HepG2 (cell line): ENCODE results near the gene MEI1. TPM values are rescaled to one million over a fixed set of nuclear protein-coding genes. Genes with fewer than 3 reads are reported as not detected.
A peak's percentile ranks its signal among the peaks of the same experiment; 100 is the strongest.

Experiments used
- ATF7 ChIP-seq, 2 experiments: fragments of 450-650 bp in 1 of 2; sonication (generic) in 1 of 2; formaldehyde crosslinking in 1 of 2; IDR thresholded peaks; 2 replicates each; pipeline versions ENCODE4 v1.4.0 to v1.6.1; 2016 to 2020; ENCODE audit warnings: antibody characterized with exemption in 1 of 2, mild to moderate bottlenecking in 1 of 2, missing genetic modification reagents in 1 of 2
- MEIS2 ChIP-seq: sonication (generic); formaldehyde crosslinking; IDR thresholded peaks from 2 replicates; pipeline ENCODE4 v1.9.0; 2021; ENCODE audit warnings: mild to moderate bottlenecking, missing genetic modification reagents
- SP1 ChIP-seq, 2 experiments: fragments of 450-650 bp in 1 of 2; sonication (generic) in 1 of 2; formaldehyde crosslinking in 1 of 2; IDR thresholded peaks; 2 replicates each; pipeline versions ENCODE4 v1.4.0 to v1.6.1; 2016 to 2020; ENCODE audit warnings: missing genetic modification reagents in 1 of 2
- SP2 ChIP-seq: sonication (generic); formaldehyde crosslinking; IDR thresholded peaks from 2 replicates; pipeline ENCODE4 v1.5.1; 2020; ENCODE audit warnings: mild to moderate bottlenecking, missing genetic modification reagents
- TIGD3 ChIP-seq: sonication (generic); formaldehyde crosslinking; IDR thresholded peaks from 2 replicates; pipeline ENCODE4 v1.5.1; 2020; ENCODE audit warnings: mild to moderate bottlenecking, missing genetic modification reagents, borderline replicate concordance
- ZNF572 ChIP-seq: sonication (generic); formaldehyde crosslinking; IDR thresholded peaks from 2 replicates; pipeline ENCODE4 v1.5.1; 2020; ENCODE audit warnings: mild to moderate bottlenecking, missing genetic modification reagents
- ZNF629 ChIP-seq: sonication (generic); formaldehyde crosslinking; conservative IDR thresholded peaks from 2 replicates; pipeline ENCODE4 v1.5.0; 2020; ENCODE audit warnings: missing genetic modification reagents
- polyA plus RNA-seq, 8 experiments: library from polyadenylated mRNA; depleted of rRNA in 3 of 8; stranded (reverse) in 7 of 8; unstranded in 1 of 8; fragments of >200 nt; fragmentation: Illumina TruSeq in 4 of 8; extraction: Trizol in 4 of 8; gene quantifications; 2 replicates each; pipeline versions ENCODE4 v1.2.1 to v1.2.3, GENCODE V29; 2011 to 2016; ENCODE audit warnings: low read depth in 4 of 8, missing spikeins in 1 of 8, mixed read lengths in 1 of 8; ENCODE audit not compliant: insufficient read depth in 1 of 8
- total RNA-seq, 5 experiments: library from RNA; depleted of rRNA; stranded (reverse); fragments of >200 nt; fragmentation: Illumina TruSeq; extraction: Trizol; gene quantifications; 2 replicates each; pipeline ENCODE4 v1.2.3, GENCODE V29; 2016; ENCODE audit warnings: low read depth in 1 of 5
- TF ChIP-seq, protein P1 (sequence below): IDR thresholded peaks from 2 replicates; pipeline ENCODE4 v1.6.1; 2016; ENCODE audit warnings: low read depth, missing genetic modification reagents, missing compliant biosample characterization
- TF ChIP-seq, protein P2 (sequence below): sonication (generic); formaldehyde crosslinking; IDR thresholded peaks from 2 replicates; pipeline ENCODE4 v1.4.0; 2020; ENCODE audit warnings: missing genetic modification reagents, low read depth, mild to moderate bottlenecking, borderline replicate concordance
- TF ChIP-seq, protein P3 (sequence below), 2 experiments: sonication (generic) in 1 of 2; formaldehyde crosslinking in 1 of 2; IDR thresholded peaks; 2 replicates each; pipeline versions ENCODE4 v1.6.1 to v1.9.0; 2014 to 2022; ENCODE audit warnings: antibody characterized with exemption in 1 of 2, borderline replicate concordance in 1 of 2, inconsistent platforms in 1 of 2, low read depth in 1 of 2, missing genetic modification reagents in 1 of 2

MEI1 gene
- total and polyA plus RNA-seq, 2 of the 13 experiments (the other 11 are each of a cell fraction or from before 2014, with no cell fraction given): 0.75 to 1.9 TPM

DNA sequence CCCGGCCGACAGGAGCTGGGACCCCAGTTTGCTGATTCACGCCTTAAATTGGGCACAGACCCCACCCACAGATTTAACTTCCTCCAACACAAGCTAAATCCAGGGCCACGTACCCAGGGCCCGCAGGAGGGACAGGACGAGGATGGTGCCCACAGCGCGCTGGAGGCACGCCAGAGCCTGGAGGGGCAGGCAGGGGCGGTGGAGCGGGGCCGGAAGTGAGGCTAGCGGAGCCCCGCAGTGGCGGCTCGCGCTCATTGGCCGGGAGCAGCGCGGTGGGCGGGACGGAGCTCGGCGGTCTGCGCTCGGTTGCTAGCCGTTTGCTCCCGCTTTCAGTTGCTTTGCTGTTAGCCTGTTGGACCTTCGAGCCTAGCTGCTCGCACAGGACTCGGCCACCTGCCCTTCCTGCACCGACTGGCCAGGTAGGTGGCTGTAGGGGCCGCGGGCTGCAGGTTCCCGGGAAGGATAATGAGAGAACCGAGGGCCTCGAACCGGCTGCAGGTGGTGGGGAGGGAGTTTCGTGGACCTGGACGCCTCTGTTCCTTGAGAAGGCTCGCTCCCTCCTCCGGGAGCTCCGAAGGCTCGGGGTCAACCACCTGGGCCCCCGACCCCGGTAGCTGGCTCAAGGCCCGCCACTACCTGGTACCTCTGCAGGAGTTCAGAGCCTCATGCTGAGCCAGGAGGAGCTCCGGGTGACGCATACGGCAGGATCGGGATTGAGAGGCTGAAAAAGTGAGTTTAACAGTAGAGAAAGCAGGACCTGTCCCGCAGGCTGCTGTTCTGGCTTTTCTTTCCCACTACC is 101.2 kb downstream of the MEI1 start, which contains the start of gene CCDC134 (continued):
- TF ChIP-seq, protein P1, sequence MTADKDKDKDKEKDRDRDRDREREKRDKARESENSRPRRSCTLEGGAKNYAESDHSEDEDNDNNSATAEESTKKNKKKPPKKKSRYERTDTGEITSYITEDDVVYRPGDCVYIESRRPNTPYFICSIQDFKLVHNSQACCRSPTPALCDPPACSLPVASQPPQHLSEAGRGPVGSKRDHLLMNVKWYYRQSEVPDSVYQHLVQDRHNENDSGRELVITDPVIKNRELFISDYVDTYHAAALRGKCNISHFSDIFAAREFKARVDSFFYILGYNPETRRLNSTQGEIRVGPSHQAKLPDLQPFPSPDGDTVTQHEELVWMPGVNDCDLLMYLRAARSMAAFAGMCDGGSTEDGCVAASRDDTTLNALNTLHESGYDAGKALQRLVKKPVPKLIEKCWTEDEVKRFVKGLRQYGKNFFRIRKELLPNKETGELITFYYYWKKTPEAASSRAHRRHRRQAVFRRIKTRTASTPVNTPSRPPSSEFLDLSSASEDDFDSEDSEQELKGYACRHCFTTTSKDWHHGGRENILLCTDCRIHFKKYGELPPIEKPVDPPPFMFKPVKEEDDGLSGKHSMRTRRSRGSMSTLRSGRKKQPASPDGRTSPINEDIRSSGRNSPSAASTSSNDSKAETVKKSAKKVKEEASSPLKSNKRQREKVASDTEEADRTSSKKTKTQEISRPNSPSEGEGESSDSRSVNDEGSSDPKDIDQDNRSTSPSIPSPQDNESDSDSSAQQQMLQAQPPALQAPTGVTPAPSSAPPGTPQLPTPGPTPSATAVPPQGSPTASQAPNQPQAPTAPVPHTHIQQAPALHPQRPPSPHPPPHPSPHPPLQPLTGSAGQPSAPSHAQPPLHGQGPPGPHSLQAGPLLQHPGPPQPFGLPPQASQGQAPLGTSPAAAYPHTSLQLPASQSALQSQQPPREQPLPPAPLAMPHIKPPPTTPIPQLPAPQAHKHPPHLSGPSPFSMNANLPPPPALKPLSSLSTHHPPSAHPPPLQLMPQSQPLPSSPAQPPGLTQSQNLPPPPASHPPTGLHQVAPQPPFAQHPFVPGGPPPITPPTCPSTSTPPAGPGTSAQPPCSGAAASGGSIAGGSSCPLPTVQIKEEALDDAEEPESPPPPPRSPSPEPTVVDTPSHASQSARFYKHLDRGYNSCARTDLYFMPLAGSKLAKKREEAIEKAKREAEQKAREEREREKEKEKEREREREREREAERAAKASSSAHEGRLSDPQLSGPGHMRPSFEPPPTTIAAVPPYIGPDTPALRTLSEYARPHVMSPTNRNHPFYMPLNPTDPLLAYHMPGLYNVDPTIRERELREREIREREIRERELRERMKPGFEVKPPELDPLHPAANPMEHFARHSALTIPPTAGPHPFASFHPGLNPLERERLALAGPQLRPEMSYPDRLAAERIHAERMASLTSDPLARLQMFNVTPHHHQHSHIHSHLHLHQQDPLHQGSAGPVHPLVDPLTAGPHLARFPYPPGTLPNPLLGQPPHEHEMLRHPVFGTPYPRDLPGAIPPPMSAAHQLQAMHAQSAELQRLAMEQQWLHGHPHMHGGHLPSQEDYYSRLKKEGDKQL (CRISPR knock-in tag): 0 out of 2 replicates have a peak, but pooled peaks have one; percentile 19
- TF ChIP-seq SP2 (CRISPR knock-in tag) (peak; percentile 95), ZNF629 (CRISPR knock-in tag) (0 out of 2 replicates have a peak, but pooled peaks have one; percentile 12), SP1 (IDR thresholded peaks at IDR 0.05) (no peak), SP1 (CRISPR knock-in tag; IDR thresholded peaks at IDR 0.05) (peak; percentile 63; the same call in 1 of the 2 replicates), ZNF572 (CRISPR knock-in tag) (0 out of 2 replicates have a peak, but pooled peaks have one; percentile 37), MEIS2 (CRISPR knock-in tag) (0 out of 2 replicates have a peak, but pooled peaks have one; percentile 26), TIGD3 (CRISPR knock-in tag) (peak; percentile 50; the same call in 1 of the 2 replicates), ATF7 (IDR thresholded peaks at IDR 0.05) (no peak), ATF7 (CRISPR knock-in tag; IDR thresholded peaks at IDR 0.05) (peak; percentile 69; the same call in 1 of the 2 replicates)
- TF ChIP-seq, protein P2, sequence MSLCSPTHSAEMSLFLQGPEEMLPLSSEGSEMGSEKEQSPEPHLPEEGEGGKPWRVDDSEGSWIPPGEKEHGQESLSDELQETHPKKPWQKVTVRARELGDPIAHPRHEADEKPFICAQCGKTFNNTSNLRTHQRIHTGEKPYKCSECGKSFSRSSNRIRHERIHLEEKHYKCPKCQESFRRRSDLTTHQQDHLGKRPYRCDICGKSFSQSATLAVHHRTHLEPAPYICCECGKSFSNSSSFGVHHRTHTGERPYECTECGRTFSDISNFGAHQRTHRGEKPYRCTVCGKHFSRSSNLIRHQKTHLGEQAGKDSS (CRISPR knock-in tag): peak; percentile 75; the same call in 1 of the 2 replicates
- TF ChIP-seq, protein P3, sequence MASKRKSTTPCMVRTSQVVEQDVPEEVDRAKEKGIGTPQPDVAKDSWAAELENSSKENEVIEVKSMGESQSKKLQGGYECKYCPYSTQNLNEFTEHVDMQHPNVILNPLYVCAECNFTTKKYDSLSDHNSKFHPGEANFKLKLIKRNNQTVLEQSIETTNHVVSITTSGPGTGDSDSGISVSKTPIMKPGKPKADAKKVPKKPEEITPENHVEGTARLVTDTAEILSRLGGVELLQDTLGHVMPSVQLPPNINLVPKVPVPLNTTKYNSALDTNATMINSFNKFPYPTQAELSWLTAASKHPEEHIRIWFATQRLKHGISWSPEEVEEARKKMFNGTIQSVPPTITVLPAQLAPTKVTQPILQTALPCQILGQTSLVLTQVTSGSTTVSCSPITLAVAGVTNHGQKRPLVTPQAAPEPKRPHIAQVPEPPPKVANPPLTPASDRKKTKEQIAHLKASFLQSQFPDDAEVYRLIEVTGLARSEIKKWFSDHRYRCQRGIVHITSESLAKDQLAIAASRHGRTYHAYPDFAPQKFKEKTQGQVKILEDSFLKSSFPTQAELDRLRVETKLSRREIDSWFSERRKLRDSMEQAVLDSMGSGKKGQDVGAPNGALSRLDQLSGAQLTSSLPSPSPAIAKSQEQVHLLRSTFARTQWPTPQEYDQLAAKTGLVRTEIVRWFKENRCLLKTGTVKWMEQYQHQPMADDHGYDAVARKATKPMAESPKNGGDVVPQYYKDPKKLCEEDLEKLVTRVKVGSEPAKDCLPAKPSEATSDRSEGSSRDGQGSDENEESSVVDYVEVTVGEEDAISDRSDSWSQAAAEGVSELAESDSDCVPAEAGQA (IDR thresholded peaks at IDR 0.05; ENCODE audit: low read depth): no peak
- TF ChIP-seq, protein P3 (CRISPR knock-in tag; IDR thresholded peaks at IDR 0.05; ENCODE audit: borderline replicate concordance): no peak
